GM18858 (cell line): ENCODE data around the gene GLRX3.
"Not testable (repeated sequence)": the region's sequence is repeated elsewhere in the genome, so short reads cannot be mapped to it uniquely, and the experiment has no call there.

Experiments used
- ATAC-seq: cut with Tn5 transposase; IDR thresholded peaks from one replicate; pipeline ENCODE4 v1.9.1; 2021; ENCODE audit not compliant: unreplicated experiment

The GLRX3 gene

DNA sequence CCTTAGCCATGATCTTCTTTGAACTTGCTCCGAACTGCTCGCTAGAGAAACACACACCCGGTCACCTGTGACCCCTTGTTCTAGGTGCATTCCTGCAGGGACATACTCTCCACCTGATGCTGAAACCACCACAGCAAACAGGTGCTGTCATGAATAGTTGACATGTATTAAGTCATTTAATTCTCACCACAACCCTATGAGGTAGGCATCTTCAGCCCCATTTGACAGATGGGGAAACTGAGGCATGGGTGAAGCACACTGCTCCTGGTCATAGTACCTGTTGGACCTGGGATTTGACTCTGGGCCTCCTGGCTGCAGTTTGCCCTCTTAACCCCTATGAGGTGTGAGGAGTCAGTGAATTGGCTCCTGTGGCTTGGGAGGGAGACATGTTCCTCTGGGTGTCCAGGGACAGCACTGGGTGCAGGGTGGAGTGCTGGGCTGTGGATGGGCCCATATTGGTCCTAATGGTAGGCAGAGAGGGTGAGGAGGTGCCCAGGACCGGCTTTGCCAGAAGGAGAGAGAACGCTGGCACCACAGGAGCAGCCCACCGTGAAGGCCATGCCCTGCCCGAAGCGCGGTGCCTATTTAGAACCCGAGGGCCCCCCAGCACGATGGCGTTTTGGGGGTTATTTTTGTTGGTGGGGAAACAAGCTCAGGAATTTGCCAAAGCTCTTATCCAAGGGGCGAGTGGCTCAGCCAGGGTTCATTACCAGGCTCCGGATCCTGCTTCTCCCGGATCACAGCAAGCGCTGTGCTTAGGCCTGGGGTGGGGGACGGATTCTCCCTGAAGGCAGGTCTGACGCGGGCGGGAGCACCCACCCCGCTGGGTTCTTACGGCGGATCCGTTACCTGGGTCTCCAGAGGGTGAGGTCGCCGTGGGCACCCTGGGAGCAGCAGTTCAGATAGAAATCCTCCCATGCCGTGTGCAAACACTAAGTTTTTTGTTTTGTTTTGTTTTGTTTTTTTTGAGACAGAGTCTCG is 52.3 kb downstream of the GLRX3 start:
- ATAC-seq = no peak

DNA sequence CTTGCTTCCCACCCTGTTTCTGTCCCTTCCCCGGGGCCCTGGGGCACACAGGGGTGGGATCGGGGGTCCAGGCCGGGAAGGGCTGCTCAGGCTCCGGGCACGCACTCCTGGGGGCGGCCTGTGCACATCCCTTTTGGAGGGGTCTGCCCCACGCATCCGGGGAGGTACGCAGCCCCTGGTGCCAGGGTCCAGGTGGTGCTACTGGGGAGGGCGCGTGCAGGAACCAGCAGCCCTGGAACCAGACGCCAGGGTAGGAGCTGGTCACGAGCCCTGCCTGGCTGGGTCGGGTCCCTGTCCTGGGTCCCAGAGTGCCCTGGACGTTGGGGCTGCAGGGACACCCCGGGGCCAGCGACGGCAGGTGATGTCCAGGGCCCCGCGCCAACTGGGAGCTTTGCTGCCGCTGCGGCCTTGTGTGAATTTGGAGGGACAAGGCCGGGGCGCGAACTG is 53.4 kb downstream of the GLRX3 start:
- no peak for ATAC-seq

DNA sequence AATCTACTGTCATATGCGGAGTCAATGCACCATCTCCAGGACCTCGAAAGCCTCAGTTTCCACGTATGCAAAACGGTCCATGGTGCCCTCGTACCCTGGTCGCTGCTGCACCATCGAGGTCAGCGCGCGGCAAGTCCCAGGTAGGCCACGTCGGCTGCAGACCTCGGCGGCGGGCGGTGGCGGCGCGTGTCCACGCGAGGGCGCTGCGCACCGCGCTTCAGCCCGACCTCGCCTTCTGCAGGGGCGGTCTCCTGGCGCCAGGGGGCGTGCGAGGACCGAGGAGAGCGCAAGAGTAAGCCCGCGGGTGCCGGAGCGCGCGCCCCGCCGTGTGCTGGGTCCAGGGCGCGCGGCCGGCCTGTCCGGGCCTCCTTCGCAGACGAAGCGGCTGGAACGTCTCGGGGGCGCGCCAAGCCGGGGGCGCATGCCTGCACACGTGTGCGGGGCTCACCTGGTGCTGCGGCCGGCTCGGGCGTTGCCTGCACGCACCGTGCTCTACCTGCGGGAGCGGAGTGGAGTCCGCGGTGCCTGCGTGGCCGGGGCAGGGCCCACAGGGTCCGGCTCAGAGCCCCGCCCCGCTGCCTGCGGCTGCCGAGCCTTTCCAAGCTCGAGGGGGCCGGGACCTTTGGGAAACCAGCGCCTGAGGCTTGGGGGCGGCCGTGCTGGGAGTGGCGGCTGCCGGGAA is 54.0 kb downstream of the GLRX3 start:
- ATAC-seq = peak; percentile 85

DNA sequence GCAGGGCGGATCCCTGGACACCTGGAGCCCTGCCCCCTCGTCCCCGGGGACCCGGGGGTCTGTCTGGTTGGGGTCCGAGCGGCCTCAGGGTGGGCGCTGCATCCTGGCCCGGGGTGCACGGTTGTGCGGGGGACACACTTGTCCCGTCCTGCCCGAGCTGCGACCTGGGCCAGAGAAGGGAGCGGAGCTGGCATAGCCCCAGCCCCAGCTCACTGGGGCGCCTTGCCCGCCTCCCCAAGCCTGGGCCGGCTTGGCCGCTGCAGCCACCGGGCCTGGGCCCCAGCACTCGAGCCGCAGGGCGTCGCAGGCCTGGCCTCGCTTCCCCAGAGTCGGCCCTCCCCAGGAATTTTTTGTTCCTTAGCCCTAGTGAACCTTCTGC is 54.5 kb downstream of the GLRX3 start:
- no peak for ATAC-seq

DNA sequence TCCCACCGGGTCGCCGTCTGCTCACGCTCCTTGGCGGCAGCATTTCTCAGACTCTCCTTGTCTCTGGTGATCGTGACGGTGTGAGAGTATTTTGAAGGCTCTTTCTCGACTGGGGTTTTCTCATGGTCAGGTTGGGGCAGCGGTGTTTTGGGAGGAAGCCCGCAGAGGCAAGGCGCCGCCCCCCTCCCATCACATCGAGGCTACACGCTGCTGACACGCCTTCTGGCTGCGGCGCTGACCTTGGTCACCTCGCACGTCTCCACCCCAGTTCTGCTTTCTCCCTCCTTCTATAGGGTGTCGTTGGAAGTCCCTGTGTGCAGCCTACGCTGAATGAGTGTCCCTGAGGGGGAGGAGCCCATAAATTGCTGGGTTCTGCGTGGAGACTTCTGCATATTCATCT is 55.2 kb downstream of the GLRX3 start:
- no peak for ATAC-seq

DNA sequence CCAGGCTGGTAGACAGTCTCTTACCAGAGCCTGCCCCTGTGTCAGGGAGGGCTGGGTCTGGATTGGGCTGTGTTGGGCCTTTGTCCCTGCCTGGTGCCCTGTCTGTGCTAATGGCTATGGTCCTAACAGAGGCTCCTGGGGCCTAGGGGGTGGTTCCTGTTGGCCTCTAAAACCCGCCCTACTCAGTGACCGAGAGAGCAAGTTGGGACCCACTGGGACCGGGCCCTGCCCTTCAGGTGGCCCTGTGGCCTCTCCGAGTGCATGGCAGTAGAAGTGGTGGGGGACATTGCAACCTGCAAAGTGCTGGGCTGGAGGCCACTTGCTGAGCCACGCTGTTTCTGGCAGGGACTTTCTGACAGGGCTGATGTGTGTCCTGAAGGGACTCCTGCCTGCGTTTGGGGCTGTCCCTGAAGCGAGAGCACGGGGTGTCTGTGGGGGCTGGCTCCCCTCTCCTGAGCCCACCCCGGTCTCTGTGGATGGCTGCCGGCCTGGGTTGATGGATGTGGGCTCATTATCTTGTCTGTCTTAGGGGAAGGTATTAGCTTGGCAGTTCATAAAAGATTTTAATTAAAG is 56.2 kb downstream of the GLRX3 start:
- no peak for ATAC-seq

DNA sequence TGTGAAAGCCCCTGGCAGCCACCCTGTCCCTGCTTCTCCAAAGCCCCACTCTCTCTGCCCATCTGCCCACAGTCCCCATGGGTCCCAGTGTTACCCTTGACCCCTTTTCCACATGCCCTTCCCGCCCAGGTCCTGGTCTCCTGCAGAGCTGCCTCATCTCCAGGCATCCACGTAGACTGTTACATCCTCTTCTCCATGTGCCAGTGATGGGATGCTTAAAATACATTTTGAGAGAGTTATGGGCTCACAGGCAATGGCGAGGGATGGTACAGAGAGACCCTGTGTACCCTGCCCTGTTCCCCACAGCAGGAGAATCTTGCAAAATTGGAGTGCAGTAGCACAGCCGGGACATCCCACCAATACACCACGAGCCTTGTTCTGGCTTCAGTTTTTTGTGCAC is 56.8 kb downstream of the GLRX3 start:
- ATAC-seq = no peak

DNA sequence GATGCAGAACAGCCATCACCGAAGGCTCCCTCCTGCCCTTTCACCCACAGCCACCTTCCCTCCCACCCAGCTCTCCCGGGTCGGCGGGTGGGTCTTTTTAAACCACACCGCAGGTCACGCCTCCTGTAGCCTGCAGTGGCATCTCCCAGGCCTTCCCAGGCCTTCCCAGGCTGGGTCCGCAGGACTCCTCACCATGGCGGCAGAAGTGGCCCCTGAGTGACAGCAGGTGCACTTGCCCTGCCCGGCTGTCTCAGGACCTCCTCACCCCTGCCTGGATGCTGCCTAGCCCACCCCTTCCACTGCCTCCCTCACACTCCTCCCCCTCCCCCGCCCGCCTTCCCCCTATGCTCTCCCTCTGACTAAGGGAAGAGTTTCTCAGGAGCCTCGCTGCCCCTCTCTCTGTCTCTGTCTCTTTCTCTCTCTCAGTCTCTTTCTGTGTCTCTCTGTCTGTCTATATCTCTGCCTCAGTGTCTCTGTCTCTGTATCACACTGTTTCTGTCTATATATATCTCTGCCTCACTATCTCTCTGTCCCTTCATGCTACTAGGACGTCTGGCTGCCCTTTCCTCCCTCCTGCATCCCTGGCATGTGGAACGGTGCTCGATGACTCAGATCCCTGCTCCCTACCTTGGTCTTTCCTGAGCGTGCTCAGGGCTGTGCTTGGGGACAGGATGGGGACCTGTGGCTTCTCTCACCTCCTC is 57.5 kb downstream of the GLRX3 start:
- no peak for ATAC-seq

DNA sequence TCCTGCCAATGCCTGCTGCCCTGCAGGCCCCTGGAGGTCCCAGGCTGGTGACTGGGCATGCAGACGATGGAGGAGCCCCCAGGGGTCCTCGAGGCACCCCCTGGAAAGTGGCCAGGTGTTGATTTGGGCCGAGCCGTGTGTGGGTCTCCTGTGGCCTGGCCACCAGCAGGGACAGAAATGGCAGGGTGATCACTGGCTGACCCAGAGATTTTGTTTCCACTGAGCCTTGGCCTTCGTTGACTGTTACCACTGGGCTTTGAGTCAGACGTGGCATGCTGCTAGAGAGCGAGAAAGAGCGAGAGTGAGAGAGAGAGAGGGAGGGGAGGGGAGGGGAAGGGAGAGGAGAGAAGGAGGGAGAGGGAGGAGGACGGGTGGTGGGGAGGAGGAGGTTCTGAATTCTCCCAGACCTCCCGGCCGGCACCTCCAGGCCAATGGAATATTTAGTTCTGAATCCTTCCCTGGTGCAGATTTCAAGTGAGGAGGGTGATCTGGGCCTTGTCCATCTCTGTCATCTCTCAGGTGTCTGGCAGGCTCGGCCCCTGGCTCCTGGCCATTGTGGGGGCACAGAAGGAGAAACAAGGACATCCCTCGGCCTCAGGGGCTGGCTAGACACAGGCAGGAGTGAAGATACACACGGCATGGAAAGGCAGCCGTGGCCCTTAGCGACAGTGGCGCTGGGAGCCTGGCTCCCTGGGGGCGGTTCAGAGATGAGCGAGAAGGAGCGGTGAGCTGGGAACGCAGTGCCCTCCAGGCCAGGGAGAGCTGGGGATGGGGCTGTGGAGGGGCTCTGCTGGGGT is 58.2 kb downstream of the GLRX3 start:
- no peak for ATAC-seq

DNA sequence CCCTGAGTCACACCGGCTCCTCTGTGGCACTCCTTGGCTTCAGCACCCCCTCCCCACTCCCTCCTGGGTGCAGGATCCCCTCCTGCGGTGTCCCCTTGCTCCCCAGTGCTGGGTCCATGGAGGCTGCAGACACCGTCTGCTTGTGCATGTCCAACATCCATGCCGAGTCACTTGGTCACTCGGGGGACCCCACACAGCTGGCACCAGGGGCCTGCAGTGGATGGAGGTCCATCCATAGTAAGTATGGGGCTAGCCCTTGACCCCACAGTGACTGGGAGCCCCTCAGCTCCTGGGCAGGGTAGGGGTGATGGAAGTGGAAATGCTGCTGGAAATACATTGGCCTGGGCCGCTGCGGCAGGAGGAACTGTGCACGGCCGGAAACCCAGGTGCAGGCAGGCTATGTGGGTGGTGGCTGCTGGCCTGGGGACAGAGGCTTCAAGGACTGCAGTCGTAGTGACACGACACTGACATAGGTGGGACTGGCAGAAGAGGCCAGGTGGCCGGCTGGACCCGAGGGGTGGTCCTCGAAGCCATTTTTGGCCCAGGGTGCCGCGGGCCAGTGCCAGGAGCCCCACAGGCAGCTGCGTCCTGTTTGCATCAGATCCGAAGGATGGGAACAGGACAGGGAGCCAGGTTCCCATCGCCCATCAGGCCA is 58.9 kb downstream of the GLRX3 start:
- no peak for ATAC-seq

DNA sequence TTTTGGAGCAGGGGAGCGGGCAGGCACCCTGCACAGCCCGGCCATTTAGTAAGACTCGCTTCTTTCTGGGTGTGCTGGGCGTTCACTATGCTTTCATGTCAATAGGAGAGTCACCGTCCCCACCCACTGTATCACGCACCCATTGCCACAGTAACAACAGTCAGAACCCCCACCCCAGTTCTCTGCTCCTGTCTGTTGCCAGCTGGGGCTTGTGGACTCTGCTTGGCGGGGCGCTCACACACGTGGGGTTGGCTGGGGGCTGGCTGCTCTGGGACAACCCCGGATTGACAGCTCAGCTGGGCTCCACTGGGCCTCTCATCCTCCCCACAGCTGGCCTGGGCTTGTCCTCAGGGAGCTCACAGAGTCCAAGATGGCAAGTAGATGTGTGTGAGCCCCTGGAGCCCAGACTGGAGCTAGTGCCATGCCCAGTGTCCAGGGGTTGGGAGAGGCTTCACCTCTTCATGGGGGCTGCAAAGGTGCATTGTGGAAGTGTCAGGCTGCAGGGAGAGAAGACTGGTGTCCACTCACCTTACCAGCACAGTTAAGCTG is 59.6 kb downstream of the GLRX3 start:
- no peak for ATAC-seq

DNA sequence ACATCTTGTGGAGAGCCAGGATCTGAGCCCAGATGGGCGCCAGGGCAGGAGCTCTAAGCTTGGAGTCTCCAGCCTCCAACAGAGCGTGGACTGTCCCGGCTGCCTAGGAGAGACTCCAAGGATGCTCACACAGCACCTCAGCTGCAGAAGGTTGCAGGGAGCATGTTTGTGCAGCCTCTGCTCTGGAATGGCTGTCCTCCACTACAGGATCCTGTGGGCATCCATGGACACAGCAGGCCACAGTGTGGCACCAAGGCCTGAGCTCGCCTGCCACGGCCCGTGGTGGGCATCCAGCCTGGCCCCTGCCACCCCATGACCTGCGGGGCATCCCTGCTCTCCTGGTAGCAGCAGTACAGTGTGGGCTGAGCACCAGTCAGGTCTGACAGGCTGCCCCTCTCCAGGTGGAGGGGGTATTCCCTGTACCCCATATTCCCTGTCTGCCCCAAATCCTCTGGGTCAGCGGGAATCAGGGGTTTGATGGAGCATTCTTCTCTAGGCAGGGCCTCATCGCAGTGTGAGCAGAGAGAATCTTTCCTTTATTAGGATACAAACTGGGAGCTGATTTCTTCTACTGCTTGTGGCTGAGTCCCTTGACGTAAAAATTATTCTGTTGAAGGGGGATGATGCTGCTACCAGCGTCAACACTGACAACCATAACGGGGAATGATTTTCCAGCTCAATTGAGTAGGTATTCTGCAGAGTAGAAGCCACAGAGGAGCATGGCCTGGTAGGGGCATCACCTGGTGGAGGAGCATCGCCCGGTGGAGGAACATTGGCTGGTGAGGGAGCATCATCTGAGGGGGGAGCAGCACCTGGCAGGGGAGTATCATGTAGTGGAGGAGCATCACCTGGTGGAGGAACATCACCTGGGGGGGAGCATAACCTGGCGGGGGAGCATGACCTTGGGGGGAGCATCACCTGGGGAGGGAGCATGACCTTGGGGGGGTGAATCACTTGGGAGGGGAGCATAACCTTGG is 60.6 kb downstream of the GLRX3 start:
- ATAC-seq = no peak

DNA sequence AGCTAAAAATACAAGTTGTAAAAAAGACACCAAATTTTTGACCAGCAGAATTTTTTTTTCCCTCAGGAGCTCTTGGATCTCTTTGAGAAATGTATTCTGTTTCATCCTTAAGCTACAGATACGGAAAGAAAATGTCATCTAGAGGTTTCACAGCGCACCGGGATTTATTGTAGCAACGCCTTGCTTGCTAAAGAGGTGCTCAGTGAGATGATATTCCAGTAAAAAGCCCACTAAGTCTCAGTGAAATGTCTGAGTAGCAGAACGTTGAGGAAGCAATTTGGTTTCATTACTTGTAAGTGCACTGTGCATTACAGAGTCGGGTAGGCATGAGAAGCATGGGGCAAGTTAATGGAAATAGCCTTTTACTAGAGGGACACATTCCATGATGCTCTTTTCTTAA is 62.5 kb downstream of the GLRX3 start:
- no peak for ATAC-seq

DNA sequence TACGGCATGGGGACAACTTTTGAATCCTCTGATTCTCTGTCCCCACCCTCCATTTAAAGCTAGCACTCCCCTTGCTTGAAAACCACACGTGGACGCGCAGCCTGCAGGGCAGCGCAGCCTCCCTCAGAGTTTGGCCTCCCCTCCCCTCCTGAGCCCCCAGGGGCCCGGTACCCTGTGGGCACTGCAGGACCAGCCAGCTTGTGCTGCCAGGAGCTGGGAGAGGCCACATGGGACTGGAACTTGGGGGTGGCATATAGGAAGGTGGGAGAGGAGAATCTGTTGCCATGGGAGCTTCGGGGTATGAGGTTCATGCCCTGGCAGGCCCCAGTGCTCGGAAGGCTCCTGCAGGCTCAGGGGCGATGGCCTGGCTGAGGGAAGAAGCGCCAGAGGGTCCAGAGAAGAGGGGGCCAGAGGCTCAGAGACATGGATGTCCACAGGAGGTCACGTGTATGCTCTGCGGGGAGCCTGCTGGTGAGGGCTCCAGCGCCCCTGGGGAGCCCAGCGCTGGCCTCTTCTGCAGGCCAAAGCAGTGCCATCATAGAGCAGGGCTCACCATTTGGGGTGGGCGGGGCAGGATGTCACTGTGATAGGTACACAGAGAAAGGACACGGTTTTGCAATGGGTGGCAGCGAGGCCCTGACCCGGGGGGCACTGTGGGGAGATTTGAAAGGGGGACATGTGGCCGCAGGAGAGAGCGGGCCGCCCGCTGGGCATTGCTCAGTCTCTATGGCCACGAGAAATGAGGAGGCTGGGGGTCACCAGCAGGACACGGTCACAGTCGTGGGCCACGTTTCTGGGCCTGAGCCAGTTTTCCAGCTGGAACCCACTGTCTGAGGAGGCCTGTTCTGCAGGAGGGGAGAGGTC is 64.2 kb downstream of the GLRX3 start:
- ATAC-seq = no peak

DNA sequence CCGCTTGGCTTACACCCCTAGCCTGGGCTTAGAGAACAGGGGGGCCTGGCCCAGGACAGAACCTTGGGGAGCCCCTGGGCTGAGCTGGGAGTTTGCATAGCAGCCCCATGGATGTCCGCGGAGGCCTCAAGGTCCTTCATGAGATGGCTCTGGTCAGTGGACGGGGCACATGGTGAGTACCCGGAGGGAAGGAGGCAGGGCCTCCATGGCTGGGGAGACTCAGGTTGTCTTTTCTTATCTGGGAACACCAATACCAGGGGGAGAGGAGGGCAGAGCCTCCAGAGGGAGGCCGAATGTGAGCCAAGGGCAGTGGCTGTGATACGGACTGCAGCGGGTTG is 64.8 kb downstream of the GLRX3 start:
- ATAC-seq = no peak

DNA sequence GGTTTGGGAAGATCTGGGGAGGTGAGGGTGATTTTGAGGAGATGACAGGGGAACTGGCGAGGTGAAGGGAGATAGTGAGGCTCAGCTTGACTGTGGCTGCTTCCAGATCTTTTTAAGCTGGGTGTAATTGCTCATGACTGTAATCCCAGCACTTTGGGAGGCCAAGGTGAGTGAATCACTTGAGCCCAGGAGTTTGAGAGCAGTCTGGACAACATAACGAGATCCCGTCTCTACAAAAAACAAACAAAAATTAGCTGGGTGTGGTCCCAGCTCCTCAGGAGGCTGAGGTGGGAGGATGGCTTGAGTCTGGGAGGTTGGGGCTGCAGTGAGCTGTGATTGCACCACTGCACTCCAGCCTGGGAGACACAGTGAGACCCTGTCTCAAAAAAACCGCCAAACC is 66.0 kb downstream of the GLRX3 start:
- ATAC-seq = not testable (repeated sequence)

DNA sequence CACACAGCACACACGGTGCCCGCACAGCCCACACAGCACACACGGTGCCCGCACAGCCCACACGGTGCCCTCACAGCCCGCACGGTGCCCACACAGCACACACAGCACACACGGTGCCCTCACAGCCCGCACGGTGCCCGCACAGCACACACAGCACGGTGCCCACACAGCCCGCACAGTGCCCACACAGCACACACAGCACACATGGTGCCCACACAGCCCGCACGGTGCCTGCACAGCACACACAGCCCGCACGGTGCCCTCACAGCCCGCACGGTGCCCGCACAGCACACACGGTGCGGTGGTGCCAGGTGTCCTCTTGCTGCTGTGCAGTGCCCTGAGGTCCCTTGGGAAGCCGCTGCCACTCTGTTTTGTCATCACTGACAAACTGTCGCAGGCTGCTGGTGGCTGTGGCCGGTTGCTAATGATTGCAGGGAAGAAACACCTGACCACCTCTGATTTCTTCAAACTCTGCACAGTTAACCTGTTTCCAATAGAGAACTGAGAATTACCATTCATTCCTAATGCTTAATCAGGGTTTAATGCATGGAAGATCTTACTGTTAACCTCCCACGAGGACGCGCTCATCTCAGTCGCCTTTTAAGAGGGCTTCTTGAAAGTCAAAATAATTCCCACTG is 66.9 kb downstream of the GLRX3 start:
- ATAC-seq = no peak
